Panc1 (cell line): ENCODE measurements around the gene ARMC3. TPM values are rescaled to one million over a fixed set of nuclear protein-coding genes. Genes with fewer than 3 reads are reported as not detected.

Experiments used
- ATAC-seq: fragments of 200-7000 bp; cut with Tn5 transposase; 2 replicates; pipeline ENCODE4 v1.9.1; 2020; ENCODE audit warnings: mild to moderate bottlenecking, moderate library complexity
- BruUV-seq: library from RNA; stranded (reverse); fragments of 400-500 nt; replicated peaks from 2 replicates; lab custom pipeline; 2021; lab: Mats Ljungman, UMichigan
- CTCF ChIA-PET: fragments of 300-600 bp; sonication (Branson Sonifier 250); formaldehyde crosslinking; loops from one replicate; lab custom pipeline; 2022; ENCODE audit warnings: antibody characterized with exemption; lab: Charles Lee
- POLR2A ChIA-PET: fragments of 300-600 bp; sonication (Branson Sonifier 250); formaldehyde crosslinking; loops from one replicate; lab custom pipeline; 2022; ENCODE audit warnings: antibody characterized with exemption; lab: Charles Lee
- DNase-seq: peaks from one replicate; pipeline ENCODE4 v3.0.0-alpha.2; 2010; ENCODE audit warnings: low read depth, low spot score
- H3K27ac ChIP-seq: 2 replicates; pipeline ENCODE4 v1.5.1; 2011; ENCODE audit warnings: mild to moderate bottlenecking, low read length, inconsistent platforms
- H3K27me3 ChIP-seq: fragments of 200-500 bp; sonication (Bioruptor generic); 2 replicates; pipeline ENCODE4 v1.6.0; 2014; ENCODE audit warnings: low read length, inconsistent platforms; ENCODE audit not compliant: control insufficient read depth, insufficient read depth
- H3K36me3 ChIP-seq: fragments of 200-500 bp; sonication (Bioruptor generic); 2 replicates; pipeline ENCODE4 v1.5.1; 2014; ENCODE audit warnings: inconsistent platforms, mild to moderate bottlenecking, low read length, moderate library complexity; ENCODE audit not compliant: control insufficient read depth, insufficient read depth
- H3K4me1 ChIP-seq: 2 replicates; pipeline ENCODE4 v1.5.1; 2011; ENCODE audit warnings: inconsistent platforms, mild to moderate bottlenecking, low read length, moderate library complexity; ENCODE audit not compliant: control insufficient read depth, insufficient read depth
- H3K4me3 ChIP-seq, 2 experiments: 2 replicates each; pipeline ENCODE4 v1.5.1; 2011 to 2012; ENCODE audit warnings: low read depth in 2 of 2, low read length in 2 of 2, mild to moderate bottlenecking in 2 of 2, inconsistent platforms in 1 of 2, moderate library complexity in 1 of 2
- H3K9me3 ChIP-seq: fragments of 200-500 bp; sonication (Bioruptor generic); 2 replicates; pipeline ENCODE4 v1.5.1; 2014; ENCODE audit warnings: low read depth, mild to moderate bottlenecking, inconsistent platforms, low read length, moderate library complexity; ENCODE audit not compliant: control insufficient read depth, insufficient read depth
- CTCF ChIP-seq: fragments of 450-650 bp; IDR thresholded peaks from 2 replicates; pipeline ENCODE4 v1.5.1; 2017; ENCODE audit warnings: mild to moderate bottlenecking
- POLR2AphosphoS5 ChIP-seq: IDR thresholded peaks from 2 replicates; pipeline ENCODE4 v1.6.1; 2012; ENCODE audit warnings: mild to moderate bottlenecking, low read depth, low read length, moderate library complexity
- REST ChIP-seq, 2 experiments: IDR thresholded peaks; 2 replicates each; pipeline ENCODE4 v1.6.1; 2011 to 2012; ENCODE audit warnings: low read depth in 2 of 2, control low read depth in 1 of 2, low read length in 1 of 2, mild to moderate bottlenecking in 1 of 2, moderate library complexity in 1 of 2; ENCODE audit not compliant: insufficient read depth in 1 of 2
- SIN3A ChIP-seq: IDR thresholded peaks from 2 replicates; pipeline ENCODE4 v1.6.1; 2012; ENCODE audit warnings: low read depth, mild to moderate bottlenecking, low read length, moderate library complexity, borderline replicate concordance; ENCODE audit not compliant: insufficient read depth
- TCF7L2 ChIP-seq: IDR thresholded peaks from 2 replicates; pipeline ENCODE4 v1.6.1; 2011; ENCODE audit warnings: mild to moderate bottlenecking, low read depth, low read length, inconsistent platforms
- in situ Hi-C: cut with HindIII; loops from 2 replicates; pipeline ENCODE4 v1.10.0; 2016; ENCODE audit warnings: low sequenced_read_pairs, low pct_unique_long_range_greater_than_20kb
- intact Hi-C: fragments of 100-400 bp; cut with micrococcal nuclease; formaldehyde crosslinking; loops from one replicate; pipeline ENCODE4 v1.10.0; 2022; ENCODE audit not compliant: unreplicated experiment
- total RNA-seq: library from RNA; stranded (reverse); gene quantifications from one replicate; pipeline ENCODE4 v1.2.1, GENCODE V29; 2021; ENCODE audit not compliant: unreplicated experiment

The ARMC3 gene
- total RNA-seq, 1 experiment from 2014 or later = 1.0 TPM

GRCh38 chr10:22969704-22970103, 41.9 kb downstream of the ARMC3 start:
- in situ Hi-C loops = no loop called here
- no TSS peak for BruUV-seq
- H3K27me3 ChIP-seq = no peaks in the 10 kb centered on the region
- H3K4me1 ChIP-seq = no peaks in the 10 kb centered on the region
- H3K36me3 ChIP-seq = no peaks in the 10 kb centered on the region
- ATAC-seq (no peak), DNase-seq (no peak)
- ChIA-PET CTCF (no interaction called here), POLR2A (no interaction called here)
- intact Hi-C loops = no loop called here
- H3K4me3 ChIP-seq = no peak overlapping the region
- no peak overlapping the region for H3K27ac ChIP-seq
- TF ChIP-seq CTCF = no peak
- TF ChIP-seq TCF7L2 = no peak
- TF ChIP-seq REST (IDR thresholded peaks at IDR 0.05; ENCODE audit: insufficient read depth in 1 of 2, low read depth in 2 of 2, low read length in 1 of 2) = no peak
- TF ChIP-seq SIN3A = no peak
- TF ChIP-seq POLR2AphosphoS5 = no peak
- H3K9me3 ChIP-seq = no peaks in the 10 kb centered on the region

GRCh38 chr10:22976534-22976933, 48.7 kb downstream of the ARMC3 start:
- TF ChIP-seq CTCF (no peak), POLR2AphosphoS5 (no peak), TCF7L2 (no peak), REST (IDR thresholded peaks at IDR 0.05; ENCODE audit: insufficient read depth in 1 of 2, low read depth in 2 of 2, low read length in 1 of 2) (no peak), SIN3A (no peak)
- in situ Hi-C loops = no loop called here

More at GRCh38 chr10:22976534-22976933, 48.7 kb downstream of the ARMC3 start:
- Histone ChIP-seq H3K27ac (no peak overlapping the region), H3K4me3 (no peak overlapping the region), H3K27me3 (no peaks in the 10 kb centered on the region), H3K36me3 (no peaks in the 10 kb centered on the region), H3K9me3 (no peaks in the 10 kb centered on the region), H3K4me1 (no peaks in the 10 kb centered on the region)
- ATAC-seq (no peak), DNase-seq (no peak)
- intact Hi-C loops = no loop called here
- BruUV-seq = no TSS peak
- ChIA-PET POLR2A (no interaction called here), CTCF (interaction anchor here (0.9 kb wide), 1 partner anchor 391 kb away, joined by 3 read pairs; no protein-coding TSS in a partner anchor)
